ENCODE results near the gene DPRX. TPM values are rescaled to one million over a fixed set of nuclear protein-coding genes. Genes with fewer than 3 reads are reported as not detected.

Gene DPRX
- total RNA-seq, 1 experiment from 2014 or later, result not detected

- no TSS peak for BruUV-seq (replicated peaks)
- CTCF ChIA-PET, result no interaction called here
- Histone ChIP-seq H3K4me3 (ENCODE audit: low read length) (no peak overlapping the region), H3K27ac (ENCODE audit: low read length) (no peak overlapping the region), H3F3A (ENCODE audit: low read length, unreplicated experiment) (no peaks in the 10 kb centered on the region), H3K79me2 (ENCODE audit: low read length) (no peaks in the 10 kb centered on the region), H2AFZ (ENCODE audit: low read length) (no peak overlapping the region), H3K36me3 (ENCODE audit: low read depth, low read length) (no peaks in the 10 kb centered on the region), H4K20me1 (ENCODE audit: low read length) (no peaks in the 10 kb centered on the region), H3K9me2 (replicated peaks; ENCODE audit: low read length) (no peaks in the 10 kb centered on the region), H3K4me2 (ENCODE audit: low read length) (no peak overlapping the region), H3K9me3 (ENCODE audit: low read length) (no peaks in the 10 kb centered on the region), H3K9ac (ENCODE audit: low read length) (no peak overlapping the region), H3K4me1 (ENCODE audit: insufficient read depth, low read length) (no peaks in the 10 kb centered on the region), H3K27me3 (ENCODE audit: low read length) (no peaks in the 10 kb centered on the region)
- POLR2A ChIA-PET (ENCODE audit: unreplicated experiment), result interaction anchor here (0.6 kb wide), 1 partner anchor 1282 kb away, joined by 8 read pairs; no protein-coding TSS in a partner anchor
- TF ChIP-seq CTCF (conservative IDR thresholded peaks at IDR 0.05; ENCODE audit: low read depth, low read length) (no peak), EZH2phosphoT487 (IDR thresholded peaks at IDR 0.05; ENCODE audit: borderline replicate concordance, low read length) (no peak), EZH2 (IDR thresholded peaks at IDR 0.05; ENCODE audit: low read length, unreplicated experiment) (no peak)
- intact Hi-C loops (cut with micrococcal nuclease), result no loop called here
- DNase-seq (no peak), ATAC-seq (no peak)
Observed at GRCh38 chr19:53597023-53597422, 34.8 kb upstream of the DPRX start.

- ChIA-PET POLR2A (ENCODE audit: unreplicated experiment) (no interaction called here), CTCF (no interaction called here)
- ATAC-seq, result no peak
- no peak for TF ChIP-seq EZH2phosphoT487 (IDR thresholded peaks at IDR 0.05; ENCODE audit: borderline replicate concordance, low read length)
- TF ChIP-seq CTCF (conservative IDR thresholded peaks at IDR 0.05; ENCODE audit: low read depth, low read length), result no peak
- TF ChIP-seq EZH2 (IDR thresholded peaks at IDR 0.05; ENCODE audit: low read length, unreplicated experiment), result no peak
- intact Hi-C loops (cut with micrococcal nuclease), result no loop called here
- BruUV-seq (replicated peaks), result no TSS peak
- H3K4me2 ChIP-seq (ENCODE audit: low read length), result no peak overlapping the region
- no peak overlapping the region for H2AFZ ChIP-seq (ENCODE audit: low read length)
- H3K9me3 ChIP-seq (ENCODE audit: low read length), result no peaks in the 10 kb centered on the region
- no peaks in the 10 kb centered on the region for H3K9me2 ChIP-seq (replicated peaks; ENCODE audit: low read length)
- H3F3A ChIP-seq (ENCODE audit: low read length, unreplicated experiment), result no peaks in the 10 kb centered on the region
- DNase-seq, result no peak
- H3K9ac ChIP-seq (ENCODE audit: low read length), result no peak overlapping the region
- H3K4me1 ChIP-seq (ENCODE audit: insufficient read depth, low read length), result no peaks in the 10 kb centered on the region
- H3K36me3 ChIP-seq (ENCODE audit: low read depth, low read length), result no peaks in the 10 kb centered on the region
- H3K27ac ChIP-seq (ENCODE audit: low read length), result no peak overlapping the region
- H3K27me3 ChIP-seq (ENCODE audit: low read length), result no peaks in the 10 kb centered on the region
- no peaks in the 10 kb centered on the region for H4K20me1 ChIP-seq (ENCODE audit: low read length)
- no peak overlapping the region for H3K4me3 ChIP-seq (ENCODE audit: low read length)
- H3K79me2 ChIP-seq (ENCODE audit: low read length), result no peaks in the 10 kb centered on the region
Observed at GRCh38 chr19:53598361-53598760, 33.4 kb upstream of the DPRX start.

GRCh38 chr19:53600217-53600616, 31.6 kb upstream of the DPRX start:
- H3K9me3 ChIP-seq (ENCODE audit: low read length), result no peaks in the 10 kb centered on the region
- no peak for ATAC-seq
- ChIA-PET POLR2A (ENCODE audit: unreplicated experiment) (no interaction called here), CTCF (interaction anchor here (0.9 kb wide), 1 partner anchor 352 kb away, joined by 3 read pairs; no protein-coding TSS in a partner anchor)
- no peak overlapping the region for H3K4me2 ChIP-seq (ENCODE audit: low read length)
- no peak overlapping the region for H3K4me3 ChIP-seq (ENCODE audit: low read length)
- no peak overlapping the region for H3K9ac ChIP-seq (ENCODE audit: low read length)
- no peak overlapping the region for H3K27ac ChIP-seq (ENCODE audit: low read length)
- intact Hi-C loops (cut with micrococcal nuclease), result no loop called here
- H3F3A ChIP-seq (ENCODE audit: low read length, unreplicated experiment), result no peaks in the 10 kb centered on the region
- H3K36me3 ChIP-seq (ENCODE audit: low read depth, low read length), result no peaks in the 10 kb centered on the region
- H4K20me1 ChIP-seq (ENCODE audit: low read length), result no peaks in the 10 kb centered on the region
- no peaks in the 10 kb centered on the region for H3K9me2 ChIP-seq (replicated peaks; ENCODE audit: low read length)
- no peaks in the 10 kb centered on the region for H3K79me2 ChIP-seq (ENCODE audit: low read length)
- no peak for DNase-seq
- BruUV-seq (replicated peaks), result no TSS peak
- H3K27me3 ChIP-seq (ENCODE audit: low read length), result no peaks in the 10 kb centered on the region
- TF ChIP-seq CTCF (conservative IDR thresholded peaks at IDR 0.05; ENCODE audit: low read depth, low read length), result no peak
- TF ChIP-seq EZH2phosphoT487 (IDR thresholded peaks at IDR 0.05; ENCODE audit: borderline replicate concordance, low read length), result no peak
- no peak for TF ChIP-seq EZH2 (IDR thresholded peaks at IDR 0.05; ENCODE audit: low read length, unreplicated experiment)
- no peak overlapping the region for H2AFZ ChIP-seq (ENCODE audit: low read length)
- H3K4me1 ChIP-seq (ENCODE audit: insufficient read depth, low read length), result no peaks in the 10 kb centered on the region

All from PC-3 (cell line).